ENCODE results near the gene TIGD3.

DNA sequence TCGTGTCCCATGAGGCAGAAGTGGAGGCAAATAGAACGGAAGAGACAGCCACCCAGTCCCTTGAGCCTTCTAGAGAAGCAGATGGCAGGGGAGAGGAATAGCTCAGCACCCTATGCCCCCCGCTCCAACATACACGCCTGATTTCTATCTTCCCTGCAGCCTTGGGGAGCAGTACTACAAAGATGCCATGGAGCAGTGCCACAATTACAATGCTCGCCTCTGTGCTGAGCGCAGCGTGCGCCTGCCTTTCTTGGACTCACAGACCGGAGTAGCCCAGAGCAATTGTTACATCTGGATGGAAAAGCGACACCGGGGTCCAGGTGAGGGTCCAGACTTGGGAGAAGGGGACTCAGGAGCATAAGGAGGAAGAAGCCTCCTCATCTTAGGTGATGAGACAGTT is 14.3 kb upstream of the TIGD3 start:
- TF ChIP-seq, protein P1, sequence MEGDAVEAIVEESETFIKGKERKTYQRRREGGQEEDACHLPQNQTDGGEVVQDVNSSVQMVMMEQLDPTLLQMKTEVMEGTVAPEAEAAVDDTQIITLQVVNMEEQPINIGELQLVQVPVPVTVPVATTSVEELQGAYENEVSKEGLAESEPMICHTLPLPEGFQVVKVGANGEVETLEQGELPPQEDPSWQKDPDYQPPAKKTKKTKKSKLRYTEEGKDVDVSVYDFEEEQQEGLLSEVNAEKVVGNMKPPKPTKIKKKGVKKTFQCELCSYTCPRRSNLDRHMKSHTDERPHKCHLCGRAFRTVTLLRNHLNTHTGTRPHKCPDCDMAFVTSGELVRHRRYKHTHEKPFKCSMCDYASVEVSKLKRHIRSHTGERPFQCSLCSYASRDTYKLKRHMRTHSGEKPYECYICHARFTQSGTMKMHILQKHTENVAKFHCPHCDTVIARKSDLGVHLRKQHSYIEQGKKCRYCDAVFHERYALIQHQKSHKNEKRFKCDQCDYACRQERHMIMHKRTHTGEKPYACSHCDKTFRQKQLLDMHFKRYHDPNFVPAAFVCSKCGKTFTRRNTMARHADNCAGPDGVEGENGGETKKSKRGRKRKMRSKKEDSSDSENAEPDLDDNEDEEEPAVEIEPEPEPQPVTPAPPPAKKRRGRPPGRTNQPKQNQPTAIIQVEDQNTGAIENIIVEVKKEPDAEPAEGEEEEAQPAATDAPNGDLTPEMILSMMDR (IDR thresholded peaks at IDR 0.05; ENCODE audit: insufficient read depth, low read length, poor library complexity, severe bottlenecking) = no peak
- no peak for TF ChIP-seq EZH2phosphoT487 (conservative IDR thresholded peaks at IDR 0.05; ENCODE audit: low read length)

Data from SU-DHL-6 (cell line).